Stimulated activated CD4-positive, alpha-beta T cell treated with anti-CD3 and anti-CD28 coated beads, Interleukin-4, amount 100 ng/mL, for 48 hours (primary cell): Measurements from ENCODE around the gene GCK.

Source experiments
- DNase-seq, 2 donors: peaks; one replicate each; pipeline ENCODE4 v3.0.0-alpha.2; 2020; ENCODE audit warnings: low read depth in 2 of 2

Gene GCK

GRCh38 chr7:44103923-44104859, 85.0 kb downstream of the GCK start, which contains the start of gene AEBP1:
Gene AEBP1, plus strand, starts transcription at chr7:44104345. Its CDS starts 321 bp downstream, at chr7:44104666.
- DNase-seq: no peak

- DNase-seq: no peak
Measured at GRCh38 chr7:44103566-44103922, 85.7 kb downstream of the GCK start.

DNA sequence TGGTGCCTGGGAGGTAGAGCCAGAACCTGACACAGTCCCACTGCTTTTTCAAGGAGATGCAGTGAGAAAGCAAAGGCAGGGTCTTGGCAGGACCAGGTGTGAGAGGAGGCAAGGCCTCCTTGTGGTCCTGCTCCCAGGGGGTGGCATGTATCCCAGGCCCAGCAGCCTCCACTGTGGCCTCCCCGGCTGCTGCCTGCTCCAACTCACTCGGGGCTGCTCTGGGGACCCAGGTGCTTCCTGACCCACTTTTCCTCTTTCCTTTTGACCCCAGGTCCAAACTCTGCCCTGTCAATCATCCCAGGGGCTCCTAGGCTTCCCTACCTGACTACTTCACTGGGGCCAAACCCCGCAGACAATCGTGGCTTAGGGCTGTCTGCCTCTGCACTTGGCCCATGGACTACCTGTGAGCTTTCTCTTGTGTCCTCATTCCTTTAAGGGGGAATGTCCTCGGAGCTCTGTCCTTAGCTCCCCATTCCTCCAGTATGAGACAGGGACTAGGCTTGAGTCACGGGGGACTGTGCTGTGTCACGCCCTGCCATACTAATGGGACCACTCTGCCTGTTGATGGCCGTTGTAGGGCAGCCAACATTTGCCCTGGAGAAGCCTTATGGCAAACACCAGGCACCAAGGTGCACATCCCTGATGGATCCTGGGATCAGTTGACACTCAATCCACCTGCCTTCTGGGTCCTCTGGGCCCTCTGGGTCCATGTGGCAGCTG, 86.2 kb downstream of the GCK start:
- no peak for DNase-seq

DNA sequence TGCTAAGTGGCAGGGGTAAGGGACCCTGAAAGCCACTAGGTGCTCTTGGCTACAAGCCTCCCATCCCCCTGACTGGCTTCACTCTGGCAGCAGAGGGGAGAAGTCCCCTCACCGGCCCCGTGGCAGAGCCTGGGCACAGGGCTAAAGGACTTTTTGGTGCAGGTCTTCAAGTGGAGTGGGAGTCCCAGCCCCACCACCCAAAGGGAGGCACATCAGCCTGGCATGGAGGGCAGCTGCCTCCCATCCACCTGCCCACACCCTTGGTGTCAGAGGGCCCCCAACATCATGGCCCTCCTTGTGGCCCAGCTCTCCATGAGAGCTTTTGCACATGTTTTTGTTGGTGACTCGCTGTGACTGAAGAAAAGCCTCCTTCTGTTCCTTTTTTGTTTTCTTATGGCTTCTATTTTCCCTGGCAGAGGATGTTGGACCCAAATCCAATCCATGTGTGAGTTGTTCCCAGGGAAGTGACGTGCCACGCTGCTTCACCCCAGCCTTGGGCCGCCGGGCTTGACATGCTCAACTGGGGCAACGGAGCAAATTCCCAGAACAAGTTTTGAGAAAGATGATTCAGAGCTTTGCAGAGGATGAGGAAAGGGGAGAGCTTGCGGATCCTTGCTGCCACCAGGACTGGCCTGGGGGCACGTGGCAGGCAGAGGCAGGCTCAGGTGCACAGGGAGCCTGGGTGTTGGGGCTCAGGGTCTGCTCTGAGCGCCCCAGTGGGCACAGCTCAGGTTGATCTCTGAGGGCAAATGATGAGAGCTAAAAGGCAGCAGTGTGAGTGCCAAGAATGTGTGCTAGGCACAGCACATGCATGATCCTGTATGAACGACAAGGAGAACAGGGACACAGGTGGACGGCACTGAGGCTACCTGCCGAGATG, 87.0 kb downstream of the GCK start:
- DNase-seq: no peak

- no peak for DNase-seq
Measured at GRCh38 chr7:44101303-44101965, 87.8 kb downstream of the GCK start.

- no peak for DNase-seq
Measured at GRCh38 chr7:44100458-44101302, 88.6 kb downstream of the GCK start.

- no peak for DNase-seq
Measured at GRCh38 chr7:44099669-44100068, 89.6 kb downstream of the GCK start.

DNA sequence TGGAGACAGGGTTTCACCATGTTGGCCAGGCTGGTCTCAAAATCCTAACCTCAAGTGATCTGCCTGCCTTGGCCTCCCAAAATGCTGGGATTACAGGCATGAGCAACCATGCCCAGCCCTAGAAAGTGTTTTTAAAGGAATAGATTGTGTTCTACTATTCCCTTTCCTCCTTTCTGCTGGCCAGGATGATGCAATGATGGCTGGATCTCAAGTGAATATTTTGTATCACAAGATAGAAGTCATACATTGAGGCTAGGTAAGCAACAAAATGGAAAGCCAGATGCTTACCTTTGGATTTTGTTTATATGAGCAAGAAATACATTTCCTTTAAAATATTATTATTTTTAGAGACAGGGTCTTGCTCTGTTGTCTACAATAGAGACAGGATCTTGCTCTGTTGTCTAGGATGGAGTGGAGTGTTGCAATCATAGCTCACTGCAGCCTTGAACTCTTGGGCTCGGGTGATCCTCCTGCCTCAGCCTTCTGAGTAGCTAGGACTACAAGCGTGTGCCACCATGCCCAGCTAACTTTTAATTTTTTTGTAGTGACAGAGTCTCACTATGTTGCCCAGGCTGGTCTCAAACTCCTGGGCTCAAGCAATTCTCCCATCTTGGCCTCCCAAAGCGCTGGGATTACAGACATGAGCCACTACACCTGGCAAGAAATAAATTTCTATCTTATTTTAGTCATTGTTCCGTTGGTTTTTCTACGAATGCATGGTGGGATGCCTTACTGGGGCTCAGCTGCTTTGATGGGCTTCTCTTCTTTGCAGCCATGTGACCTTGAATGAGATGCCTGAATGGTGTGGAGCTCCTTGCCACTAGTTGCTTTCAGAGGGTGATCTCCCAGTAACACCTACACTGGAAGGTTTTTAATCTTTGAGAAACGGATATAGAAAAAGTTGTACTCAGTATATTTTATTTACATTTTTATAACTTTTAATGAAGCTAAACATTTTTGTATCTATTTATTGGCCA, 90.9 kb downstream of the GCK start:
- no peak for DNase-seq

GRCh38 chr7:44097064-44097932, 91.9 kb downstream of the GCK start:
- DNase-seq: no peak

GRCh38 chr7:44096326-44096881, 92.8 kb downstream of the GCK start:
- no peak for DNase-seq

DNA sequence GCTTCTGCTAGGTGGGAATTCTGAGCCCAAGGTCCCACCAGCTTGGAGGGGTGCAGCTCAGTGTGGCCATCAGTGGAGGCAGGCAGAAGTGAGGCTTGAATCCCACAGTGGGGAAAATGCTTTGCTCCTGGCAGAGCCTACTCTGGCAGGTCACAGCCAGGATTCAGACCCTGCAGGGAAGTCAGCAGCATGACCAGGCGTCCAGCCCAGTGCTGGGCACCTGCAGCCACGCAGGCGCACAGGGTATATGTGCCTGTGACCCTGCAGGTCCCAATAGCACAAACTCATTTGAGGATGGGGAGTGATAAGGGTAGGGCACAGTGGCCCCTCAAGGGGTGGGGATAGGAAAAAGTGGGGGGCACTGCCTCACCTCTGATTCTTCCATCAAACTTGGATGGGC, 93.5 kb downstream of the GCK start:
- DNase-seq: no peak

- DNase-seq: no peak
Measured at GRCh38 chr7:44094883-44095592, 94.2 kb downstream of the GCK start.

DNA sequence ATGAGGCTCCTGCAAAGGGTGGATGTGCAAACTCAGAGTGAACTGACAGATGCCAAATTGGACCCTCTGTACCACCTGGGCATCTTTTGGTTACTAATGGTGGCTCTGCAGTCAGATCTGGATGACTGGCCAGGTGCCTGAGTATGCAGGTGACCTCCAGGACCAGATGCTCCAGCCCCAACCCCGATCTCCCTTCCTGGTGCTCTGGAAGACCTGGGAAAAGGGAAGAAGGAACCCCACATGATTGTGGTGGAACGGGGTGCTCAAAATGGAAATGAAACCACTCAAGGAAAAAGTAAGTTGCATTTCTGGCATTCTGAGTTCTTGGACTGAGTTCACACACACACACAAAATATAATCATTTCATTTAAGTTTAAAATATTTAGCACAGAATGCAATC, 94.9 kb downstream of the GCK start:
- no peak for DNase-seq
